Mesodermal cell (in vitro differentiated cells): ENCODE data around the gene CST11.

Experiments used
- H3K27ac ChIP-seq: 2 replicates; pipeline ENCODE4 v1.7.0; 2013; ENCODE audit warnings: mild to moderate bottlenecking, low read depth, low read length, moderate library complexity; ENCODE audit not compliant: severe bottlenecking
- H3K36me3 ChIP-seq: 2 replicates; pipeline ENCODE4 v1.7.1; 2013; ENCODE audit warnings: mild to moderate bottlenecking, low read length, moderate library complexity; ENCODE audit not compliant: control insufficient read depth, insufficient read depth
- H3K4me1 ChIP-seq: one replicate; pipeline ENCODE4 v1.7.1; 2013; ENCODE audit warnings: mild to moderate bottlenecking, low read length; ENCODE audit not compliant: insufficient read depth, control insufficient read depth, poor library complexity, severe bottlenecking
- H3K4me3 ChIP-seq: 2 replicates; pipeline ENCODE4 v1.7.0; 2013; ENCODE audit warnings: low read length, control low read depth, mild to moderate bottlenecking; ENCODE audit not compliant: insufficient read depth, poor library complexity, severe bottlenecking; ENCODE audit errors: extremely low read depth
- H3K9me3 ChIP-seq: 2 replicates; pipeline ENCODE4 v1.7.1; 2013; ENCODE audit warnings: mild to moderate bottlenecking, low read length, moderate library complexity; ENCODE audit not compliant: control insufficient read depth
- WGBS, 2 experiments: methylation state at CpG; one replicate each; pipeline ENCODE4 v1.1.5; 2013; ENCODE audit warnings: missing lambda C conversion rate in 2 of 2; ENCODE audit not compliant: insufficient coverage in 2 of 2; 5-methylcytosine and 5-hydroxymethylcytosine counted together

The CST11 gene

GRCh38 chr20:23441850-23442313 is 10.8 kb downstream of the CST11 start:
- 27 to 28% methylated on average over 5 to 7 of the region's 8 CpGs for WGBS, 2 experiments
- Histone ChIP-seq H3K27ac (no peak overlapping the region), H3K9me3 (no peaks in the 10 kb centered on the region), H3K4me3 (no peak overlapping the region), H3K4me1 (peaks cover 7% of the 10 kb centered on the region), H3K36me3 (no peaks in the 10 kb centered on the region)

GRCh38 chr20:23440004-23440403 is 12.7 kb downstream of the CST11 start:
- no peaks in the 10 kb centered on the region for H3K4me1 ChIP-seq

GRCh38 chr20:23438661-23439060 is 14.0 kb downstream of the CST11 start:
- Histone ChIP-seq H3K4me3 (no peak overlapping the region), H3K36me3 (no peaks in the 10 kb centered on the region), H3K4me1 (no peaks in the 10 kb centered on the region), H3K9me3 (no peaks in the 10 kb centered on the region), H3K27ac (no peak overlapping the region)
- WGBS, 2 experiments: 90 to 100% methylated on average over 3 of the region's 5 CpGs

More at GRCh38 chr20:23440004-23440403, 12.7 kb downstream of the CST11 start:
- Histone ChIP-seq H3K9me3 (no peaks in the 10 kb centered on the region), H3K4me3 (no peak overlapping the region), H3K36me3 (no peaks in the 10 kb centered on the region), H3K27ac (no peak overlapping the region)
- WGBS, 2 experiments: 60 to 90% methylated on average over 1 to 2 of the region's 2 CpGs

- Histone ChIP-seq H3K27ac (no peak overlapping the region), H3K4me3 (no peak overlapping the region), H3K9me3 (no peaks in the 10 kb centered on the region), H3K4me1 (no peaks in the 10 kb centered on the region), H3K36me3 (no peaks in the 10 kb centered on the region)
- 84 to 86% methylated on average over 5 to 8 of the region's 9 CpGs for WGBS, 2 experiments
These were observed 15.4 kb downstream of the CST11 start for GRCh38 chr20:23437126-23437899.

- Histone ChIP-seq H3K4me1 (no peaks in the 10 kb centered on the region), H3K9me3 (no peaks in the 10 kb centered on the region), H3K36me3 (no peaks in the 10 kb centered on the region), H3K4me3 (no peak overlapping the region), H3K27ac (no peak overlapping the region)
- WGBS, 2 experiments: 83 to 85% methylated on average over 3 of the region's 3 CpGs
These were observed 16.0 kb downstream of the CST11 start for GRCh38 chr20:23436681-23437080.

- WGBS, 2 experiments: 89 to 94% methylated on average over 8 to 10 of the region's 11 CpGs
- no peak overlapping the region for H3K27ac ChIP-seq
- no peaks in the 10 kb centered on the region for H3K4me1 ChIP-seq
- no peaks in the 10 kb centered on the region for H3K9me3 ChIP-seq
- H3K36me3 ChIP-seq: no peaks in the 10 kb centered on the region
- no peak overlapping the region for H3K4me3 ChIP-seq
These were observed 16.8 kb downstream of the CST11 start for GRCh38 chr20:23435626-23436539.

- Histone ChIP-seq H3K36me3 (no peaks in the 10 kb centered on the region), H3K9me3 (no peaks in the 10 kb centered on the region), H3K4me1 (no peaks in the 10 kb centered on the region), H3K27ac (no peak overlapping the region), H3K4me3 (no peak overlapping the region)
- WGBS, 2 experiments: 87 to 88% methylated on average over 4 to 6 of the region's 7 CpGs
These were observed 18.0 kb downstream of the CST11 start for GRCh38 chr20:23434521-23435313.

GRCh38 chr20:23433628-23434027 is 19.0 kb downstream of the CST11 start:
- Histone ChIP-seq H3K4me3 (no peak overlapping the region), H3K36me3 (no peaks in the 10 kb centered on the region), H3K9me3 (no peaks in the 10 kb centered on the region), H3K27ac (no peak overlapping the region), H3K4me1 (no peaks in the 10 kb centered on the region)
- 83 to 89% methylated on average over 1 to 2 of the region's 3 CpGs for WGBS, 2 experiments

- no peak overlapping the region for H3K27ac ChIP-seq
- WGBS, 2 experiments: 87 to 96% methylated on average over 9 of the region's 9 CpGs
- no peaks in the 10 kb centered on the region for H3K9me3 ChIP-seq
- H3K4me1 ChIP-seq: no peaks in the 10 kb centered on the region
- H3K36me3 ChIP-seq: no peaks in the 10 kb centered on the region
- H3K4me3 ChIP-seq: no peak overlapping the region
These were observed 27.5 kb downstream of the CST11 start for GRCh38 chr20:23425129-23425528.
